SU-DHL-6 (cell line): ENCODE results near the gene CLSTN2.

Experiments
- H2AFZ ChIP-seq: fragments of 200-600 bp; sonication (generic); 2 replicates; pipeline ENCODE4 v1.6.1; 2014; ENCODE audit warnings: low read depth, mild to moderate bottlenecking, moderate library complexity, mixed read lengths, antibody characterized with exemption, low read length; ENCODE audit not compliant: severe bottlenecking
- H3F3A ChIP-seq: fragments of 200-600 bp; shearing (Covaris generic); 2 replicates; pipeline ENCODE4 v1.6.0; 2016; ENCODE audit warnings: antibody characterized with exemption, mild to moderate bottlenecking; ENCODE audit not compliant: insufficient read depth
- H3K27ac ChIP-seq: fragments of 200-600 bp; sonication (generic); 2 replicates; pipeline ENCODE4 v1.5.1; 2016; ENCODE audit warnings: low read depth, mild to moderate bottlenecking, low read length, moderate library complexity, mixed read lengths
- H3K27me3 ChIP-seq: fragments of 200-600 bp; sonication (generic), shearing (Covaris generic); 2 replicates; pipeline ENCODE4 v1.6.0; 2014; ENCODE audit warnings: mild to moderate bottlenecking, low read length
- H3K36me3 ChIP-seq: fragments of 200-600 bp; sonication (generic); 2 replicates; pipeline ENCODE4 v1.6.1; 2014; ENCODE audit warnings: mild to moderate bottlenecking, low read length, mixed read lengths
- H3K4me2 ChIP-seq: fragments of 300-600, 200-600 bp; shearing (Covaris generic), sonication (generic); 2 replicates; pipeline ENCODE4 v1.6.0; 2014; ENCODE audit warnings: low read length, low read depth, mild to moderate bottlenecking; ENCODE audit not compliant: poor library complexity, severe bottlenecking
- H3K4me3 ChIP-seq: fragments of 200-600 bp; sonication (generic); 2 replicates; pipeline ENCODE4 v1.5.1; 2014; ENCODE audit warnings: antibody characterized with exemption, low read length, mild to moderate bottlenecking, mixed read lengths; ENCODE audit not compliant: insufficient read depth, poor library complexity, severe bottlenecking
- H3K79me2 ChIP-seq: fragments of 200-600 bp; sonication (generic); 2 replicates; pipeline ENCODE4 v1.6.1; 2014; ENCODE audit warnings: mild to moderate bottlenecking, low read length, moderate library complexity; ENCODE audit not compliant: insufficient read depth
- H3K9ac ChIP-seq: fragments of 200-600 bp; sonication (generic); 2 replicates; pipeline ENCODE4 v1.7.0; 2014; ENCODE audit warnings: mild to moderate bottlenecking, low read length
- H3K9me2 ChIP-seq: fragments of 200-600 bp; sonication (generic); replicated peaks from 2 replicates; pipeline ENCODE4 v1.6.1; 2014; ENCODE audit warnings: low read length; ENCODE audit not compliant: insufficient read depth
- H3K9me3 ChIP-seq: fragments of 200-600 bp; sonication (generic); 2 replicates; pipeline ENCODE4 v1.6.1; 2014; ENCODE audit warnings: low read length, mixed read lengths; ENCODE audit not compliant: insufficient read depth
- H4K20me1 ChIP-seq: fragments of 200-600 bp; sonication (generic); 2 replicates; pipeline ENCODE4 v1.6.1; 2014; ENCODE audit warnings: low read depth, mild to moderate bottlenecking, antibody characterized with exemption, low read length, moderate library complexity, mixed read lengths
- EZH2phosphoT487 ChIP-seq: fragments of 200-600 bp; sonication (generic), shearing (Covaris generic); conservative IDR thresholded peaks from 2 replicates; pipeline ENCODE4 v1.6.1; 2018; ENCODE audit warnings: mild to moderate bottlenecking, antibody characterized with exemption, low read length, moderate library complexity, mixed read lengths
- TF ChIP-seq, protein P1 (sequence below): fragments of 200-600 bp; sonication (generic); IDR thresholded peaks from one replicate; pipeline ENCODE4 v1.5.1; 2017; ENCODE audit warnings: antibody characterized with exemption, mild to moderate bottlenecking, low read length, moderate library complexity; ENCODE audit not compliant: insufficient read depth, poor library complexity, severe bottlenecking

CLSTN2 gene

DNA sequence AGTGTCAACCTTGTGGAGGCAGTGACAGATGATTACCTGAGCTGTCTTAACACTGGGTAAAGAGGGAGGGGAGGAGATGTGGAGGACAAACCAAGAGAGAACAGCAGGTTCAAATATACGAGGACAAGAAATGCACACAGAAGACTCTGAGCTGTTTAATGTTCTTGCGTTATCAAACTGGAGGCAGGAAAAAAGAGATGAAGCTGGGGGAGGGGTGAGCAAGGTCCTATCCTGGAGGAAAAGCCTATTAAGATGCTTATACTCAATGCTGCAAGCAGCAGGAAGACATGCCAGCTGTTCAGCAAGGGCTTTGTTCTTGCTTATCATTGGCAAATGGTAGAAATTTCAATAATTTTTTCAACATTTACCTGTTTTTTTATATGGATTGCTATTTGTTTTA lies 397.1 kb downstream of the CLSTN2 start:
- no peaks in the 10 kb centered on the region for H3K79me2 ChIP-seq
- no peaks in the 10 kb centered on the region for H4K20me1 ChIP-seq
- no peaks in the 10 kb centered on the region for H3K36me3 ChIP-seq
- H3F3A ChIP-seq, result no peaks in the 10 kb centered on the region
- no peak for TF ChIP-seq EZH2phosphoT487
- TF ChIP-seq, protein P1, sequence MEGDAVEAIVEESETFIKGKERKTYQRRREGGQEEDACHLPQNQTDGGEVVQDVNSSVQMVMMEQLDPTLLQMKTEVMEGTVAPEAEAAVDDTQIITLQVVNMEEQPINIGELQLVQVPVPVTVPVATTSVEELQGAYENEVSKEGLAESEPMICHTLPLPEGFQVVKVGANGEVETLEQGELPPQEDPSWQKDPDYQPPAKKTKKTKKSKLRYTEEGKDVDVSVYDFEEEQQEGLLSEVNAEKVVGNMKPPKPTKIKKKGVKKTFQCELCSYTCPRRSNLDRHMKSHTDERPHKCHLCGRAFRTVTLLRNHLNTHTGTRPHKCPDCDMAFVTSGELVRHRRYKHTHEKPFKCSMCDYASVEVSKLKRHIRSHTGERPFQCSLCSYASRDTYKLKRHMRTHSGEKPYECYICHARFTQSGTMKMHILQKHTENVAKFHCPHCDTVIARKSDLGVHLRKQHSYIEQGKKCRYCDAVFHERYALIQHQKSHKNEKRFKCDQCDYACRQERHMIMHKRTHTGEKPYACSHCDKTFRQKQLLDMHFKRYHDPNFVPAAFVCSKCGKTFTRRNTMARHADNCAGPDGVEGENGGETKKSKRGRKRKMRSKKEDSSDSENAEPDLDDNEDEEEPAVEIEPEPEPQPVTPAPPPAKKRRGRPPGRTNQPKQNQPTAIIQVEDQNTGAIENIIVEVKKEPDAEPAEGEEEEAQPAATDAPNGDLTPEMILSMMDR, result no peak
- no peak overlapping the region for H3K4me2 ChIP-seq
- no peak overlapping the region for H3K27ac ChIP-seq
- no peaks in the 10 kb centered on the region for H3K9me3 ChIP-seq
- no peaks in the 10 kb centered on the region for H3K27me3 ChIP-seq
- no peak overlapping the region for H3K4me3 ChIP-seq
- H3K9me2 ChIP-seq, result no peaks in the 10 kb centered on the region
- H3K9ac ChIP-seq, result no peak overlapping the region
- no peak overlapping the region for H2AFZ ChIP-seq

DNA sequence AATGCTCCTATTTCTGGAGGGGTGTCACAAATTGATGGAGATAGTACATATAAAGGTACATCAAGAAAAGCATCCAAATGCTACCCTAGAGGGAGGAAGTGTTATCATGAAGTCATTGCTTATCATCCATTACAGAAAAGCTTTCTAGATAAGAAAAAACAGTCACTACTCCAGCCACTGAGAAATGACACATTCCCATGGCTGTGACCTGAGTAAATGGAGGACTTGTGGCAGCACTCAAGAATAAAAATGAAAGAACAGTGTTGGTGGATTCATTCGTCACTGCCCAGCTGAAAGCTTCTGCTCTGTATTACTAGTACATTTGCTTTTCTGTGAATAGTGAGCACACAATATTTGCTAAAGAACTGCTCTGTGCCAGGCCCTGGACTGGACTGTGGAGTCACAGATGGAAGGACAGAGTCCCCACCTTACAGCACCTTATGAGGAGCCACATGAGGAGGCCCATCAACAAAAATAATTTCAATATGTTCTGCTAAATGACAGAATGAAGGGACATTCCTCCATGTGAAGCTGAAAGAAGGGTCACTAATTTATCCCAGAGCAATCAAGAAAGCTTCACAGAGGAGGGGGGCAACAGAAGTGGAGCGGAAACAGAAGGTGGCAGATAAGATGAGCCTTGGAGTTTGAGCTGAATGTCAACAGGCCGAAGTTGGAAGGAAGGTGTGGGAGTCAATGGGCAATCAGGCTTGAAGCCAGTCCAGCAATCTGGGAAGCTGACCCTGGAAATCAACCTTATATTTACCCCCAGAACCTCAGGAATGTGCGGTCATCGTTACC lies 399.3 kb downstream of the CLSTN2 start:
- no peak overlapping the region for H2AFZ ChIP-seq
- no peaks in the 10 kb centered on the region for H3K9me3 ChIP-seq
- TF ChIP-seq EZH2phosphoT487, result no peak
- TF ChIP-seq, protein P1, result no peak
- no peaks in the 10 kb centered on the region for H3K36me3 ChIP-seq
- H3K4me2 ChIP-seq, result no peak overlapping the region
- no peak overlapping the region for H3K9ac ChIP-seq
- H3K27me3 ChIP-seq, result no peaks in the 10 kb centered on the region
- H3K9me2 ChIP-seq, result no peaks in the 10 kb centered on the region
- no peak overlapping the region for H3K4me3 ChIP-seq
- H4K20me1 ChIP-seq, result no peaks in the 10 kb centered on the region
- H3K27ac ChIP-seq, result no peak overlapping the region
- H3K79me2 ChIP-seq, result no peaks in the 10 kb centered on the region
- H3F3A ChIP-seq, result no peaks in the 10 kb centered on the region

DNA sequence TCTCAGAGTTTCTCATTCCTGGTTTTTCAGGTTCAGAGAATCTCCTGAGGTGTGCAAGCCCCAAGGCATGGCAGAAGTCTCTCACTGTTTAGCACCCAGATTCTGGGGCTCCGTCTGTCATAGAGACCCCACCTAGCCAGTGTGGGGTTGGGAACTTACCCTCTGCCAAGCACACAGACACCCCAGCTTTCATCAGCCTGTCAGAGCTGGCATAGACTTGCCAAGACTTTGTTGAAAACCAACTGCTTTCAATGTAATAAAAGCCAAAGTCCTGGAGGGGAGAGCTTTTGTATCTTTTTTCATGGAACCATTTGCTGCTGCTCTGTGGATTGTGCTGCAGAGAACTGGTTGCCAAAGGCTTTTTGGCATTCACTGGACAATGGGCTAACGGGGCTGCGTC lies 401.5 kb downstream of the CLSTN2 start:
- no peak for TF ChIP-seq EZH2phosphoT487
- TF ChIP-seq, protein P1, result no peak
- no peak overlapping the region for H3K9ac ChIP-seq
- H3K36me3 ChIP-seq, result no peaks in the 10 kb centered on the region

More for the DNA sequence above, 401.5 kb downstream of the CLSTN2 start:
- Histone ChIP-seq H3K27me3 (no peaks in the 10 kb centered on the region), H4K20me1 (no peaks in the 10 kb centered on the region), H3K4me2 (no peak overlapping the region), H3K27ac (no peak overlapping the region), H2AFZ (no peak overlapping the region), H3K9me2 (no peaks in the 10 kb centered on the region), H3F3A (no peaks in the 10 kb centered on the region), H3K9me3 (no peaks in the 10 kb centered on the region), H3K4me3 (no peak overlapping the region), H3K79me2 (no peaks in the 10 kb centered on the region)
